Epithelial cell of esophagus (primary cell): ENCODE measurements around the gene PAPOLG.
"Not testable (repeated sequence)": the region's sequence is repeated elsewhere in the genome, so short reads cannot be mapped to it uniquely, and the experiment has no call there.

Experiments
- DNase-seq: peaks from one replicate; pipeline ENCODE4 v3.0.0; 2010; ENCODE audit warnings: low read depth
- H3K4me3 ChIP-seq: 2 replicates; pipeline ENCODE4 v1.5.1; 2011; ENCODE audit warnings: mild to moderate bottlenecking, low read length, control low read depth
- TF ChIP-seq, protein P1 (sequence below): IDR thresholded peaks from 2 replicates; pipeline ENCODE4 v1.5.1; 2011; ENCODE audit warnings: low read depth, mild to moderate bottlenecking, low read length, control low read depth, inconsistent platforms; ENCODE audit not compliant: insufficient read depth; ENCODE audit errors: missing control alignments

The PAPOLG gene

DNA sequence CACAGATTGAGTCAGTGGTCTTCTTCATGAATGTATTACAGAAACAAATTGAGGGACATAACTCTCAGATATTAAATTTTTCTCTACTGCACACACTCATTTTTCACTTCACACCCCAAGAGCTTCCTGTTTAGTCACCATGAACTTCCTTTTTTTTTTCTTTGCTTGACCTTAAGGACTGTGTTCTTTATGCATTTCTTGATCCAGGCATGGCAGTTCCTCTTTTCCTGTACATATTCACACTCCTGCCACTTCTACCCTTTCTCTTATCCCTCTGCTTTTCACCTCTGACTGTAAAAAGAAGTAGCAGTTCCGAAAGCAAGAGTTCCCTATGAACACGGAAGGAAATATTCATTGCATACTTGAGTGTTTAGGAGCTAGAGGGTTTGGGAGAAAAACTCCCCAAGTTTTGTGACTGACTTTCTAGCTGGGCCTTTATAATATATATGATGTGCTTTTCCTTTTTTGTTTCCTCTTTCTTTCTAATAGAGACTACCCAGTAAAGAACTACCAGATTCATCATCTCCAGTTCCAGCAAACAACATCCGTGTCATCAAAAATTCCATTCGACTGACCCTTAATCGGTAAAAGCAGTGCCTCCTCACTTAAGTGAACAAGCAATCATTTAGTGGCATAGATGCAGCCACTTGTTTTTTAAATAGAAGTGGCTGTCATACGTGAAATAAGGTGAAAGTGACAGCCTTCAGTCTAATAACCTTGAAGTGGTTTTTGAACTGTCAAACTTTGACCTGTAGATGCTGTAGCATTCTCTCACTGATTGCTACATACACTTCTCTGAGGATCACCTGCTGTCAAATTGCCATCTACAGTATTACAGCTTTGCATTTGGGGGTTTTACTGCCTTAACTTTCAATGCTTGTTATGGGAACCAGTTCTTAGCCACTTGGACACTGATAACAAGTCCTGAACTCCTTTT, 40.8 kb downstream of the PAPOLG start:
- no peak overlapping the region for H3K4me3 ChIP-seq
- TF ChIP-seq, protein P1, sequence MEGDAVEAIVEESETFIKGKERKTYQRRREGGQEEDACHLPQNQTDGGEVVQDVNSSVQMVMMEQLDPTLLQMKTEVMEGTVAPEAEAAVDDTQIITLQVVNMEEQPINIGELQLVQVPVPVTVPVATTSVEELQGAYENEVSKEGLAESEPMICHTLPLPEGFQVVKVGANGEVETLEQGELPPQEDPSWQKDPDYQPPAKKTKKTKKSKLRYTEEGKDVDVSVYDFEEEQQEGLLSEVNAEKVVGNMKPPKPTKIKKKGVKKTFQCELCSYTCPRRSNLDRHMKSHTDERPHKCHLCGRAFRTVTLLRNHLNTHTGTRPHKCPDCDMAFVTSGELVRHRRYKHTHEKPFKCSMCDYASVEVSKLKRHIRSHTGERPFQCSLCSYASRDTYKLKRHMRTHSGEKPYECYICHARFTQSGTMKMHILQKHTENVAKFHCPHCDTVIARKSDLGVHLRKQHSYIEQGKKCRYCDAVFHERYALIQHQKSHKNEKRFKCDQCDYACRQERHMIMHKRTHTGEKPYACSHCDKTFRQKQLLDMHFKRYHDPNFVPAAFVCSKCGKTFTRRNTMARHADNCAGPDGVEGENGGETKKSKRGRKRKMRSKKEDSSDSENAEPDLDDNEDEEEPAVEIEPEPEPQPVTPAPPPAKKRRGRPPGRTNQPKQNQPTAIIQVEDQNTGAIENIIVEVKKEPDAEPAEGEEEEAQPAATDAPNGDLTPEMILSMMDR: no peak
- DNase-seq: no peak

DNA sequence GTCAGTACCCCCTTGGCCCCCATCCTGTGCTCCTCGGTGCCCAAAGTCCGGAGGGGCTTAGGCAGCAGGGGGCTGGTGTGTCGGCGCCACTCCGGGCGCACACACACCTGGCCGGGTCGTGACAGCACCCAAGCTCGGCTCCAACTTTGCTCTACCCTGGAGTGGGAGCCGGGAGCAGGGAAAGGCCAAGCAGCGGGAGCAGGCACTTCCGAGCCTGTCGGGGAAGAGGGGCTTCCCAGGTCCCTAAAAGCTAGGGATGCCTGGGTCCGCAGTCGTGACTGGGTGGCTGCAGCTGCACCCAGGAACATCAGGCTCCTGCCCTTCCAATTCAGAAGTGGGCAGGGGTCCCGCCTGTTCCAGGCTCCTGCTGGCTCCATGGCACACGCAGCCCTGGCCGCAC, 48.4 kb downstream of the PAPOLG start:
- TF ChIP-seq, protein P1: no peak
- no peak for DNase-seq
- H3K4me3 ChIP-seq: no peak overlapping the region

DNA sequence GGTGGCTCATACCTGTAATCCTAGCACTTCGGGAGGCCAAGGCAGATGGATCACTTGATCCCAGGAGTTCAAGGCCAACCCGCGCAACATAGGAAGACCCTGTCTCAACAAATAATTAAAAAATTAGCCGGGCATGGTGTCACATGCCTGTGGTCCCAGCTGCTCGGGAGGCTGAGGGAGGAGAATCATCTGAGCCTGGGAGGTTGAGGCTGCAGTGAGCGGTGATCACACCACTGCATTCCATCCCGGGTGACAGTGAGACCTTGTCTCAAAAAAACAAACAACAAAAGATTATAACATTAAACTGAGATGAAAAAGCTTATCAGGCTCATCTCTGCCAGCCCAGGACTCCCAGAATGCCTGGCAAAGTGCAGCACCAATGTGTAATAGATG, 50.5 kb downstream of the PAPOLG start:
- no peak for DNase-seq
- TF ChIP-seq, protein P1: no peak
- no peak overlapping the region for H3K4me3 ChIP-seq

DNA sequence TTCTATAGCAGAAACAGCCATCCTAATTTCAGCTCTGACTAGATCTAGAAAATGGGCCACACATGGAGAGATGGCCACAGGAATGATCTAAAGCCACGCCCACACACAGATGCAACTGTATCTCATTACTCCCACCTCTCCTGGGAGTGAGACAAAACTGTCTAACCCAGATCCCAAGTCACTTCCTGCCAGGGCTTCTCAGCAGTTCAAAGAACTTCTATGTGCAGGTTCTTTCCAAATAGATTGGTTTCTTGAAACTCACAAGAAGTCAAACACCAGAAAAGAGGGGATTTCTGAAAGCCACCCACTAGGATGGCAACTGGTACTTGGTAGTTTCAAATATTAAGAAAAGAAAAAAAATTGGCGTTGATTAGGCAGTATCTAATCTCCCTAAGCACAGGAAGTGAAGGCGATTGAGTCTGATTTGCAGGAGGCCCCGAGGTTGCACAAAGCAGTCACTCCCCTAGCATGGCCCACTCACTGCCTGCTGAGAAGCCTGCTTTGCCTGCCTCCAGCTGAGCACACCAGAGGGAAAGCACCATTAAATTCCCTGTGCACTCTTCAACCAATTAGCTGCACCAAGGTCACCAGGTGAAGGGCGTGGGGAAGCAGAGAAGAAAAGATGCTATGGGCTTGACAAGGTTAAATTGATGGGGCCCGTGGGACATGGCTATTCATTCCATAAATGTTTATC, 51.1 kb downstream of the PAPOLG start:
- peak; percentile 16 for DNase-seq
- no peak overlapping the region for H3K4me3 ChIP-seq
- TF ChIP-seq, protein P1: no peak

DNA sequence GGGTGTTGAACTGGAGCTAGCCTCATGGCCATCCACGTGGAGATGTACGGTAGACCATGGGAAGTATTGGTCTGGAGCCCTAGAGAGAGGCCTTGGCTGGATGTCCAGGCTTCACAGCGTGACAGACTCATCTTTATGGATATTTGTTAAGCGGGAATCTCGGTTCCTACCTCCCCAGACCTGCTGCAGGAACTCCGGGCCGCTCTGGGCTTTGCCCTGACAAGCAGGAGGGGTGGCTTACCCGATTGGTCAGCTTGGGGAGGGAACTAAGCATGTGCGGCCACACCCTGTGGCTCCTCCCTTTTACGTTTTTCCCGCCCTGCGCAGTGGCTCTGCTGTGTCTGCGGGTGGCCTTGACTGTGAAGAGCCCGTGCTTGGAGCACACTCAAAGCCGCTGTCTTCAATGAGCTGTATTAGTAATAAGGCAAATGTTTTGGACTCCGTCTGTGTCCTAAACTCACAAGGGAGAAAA, 52.3 kb downstream of the PAPOLG start:
- TF ChIP-seq, protein P1: no peak
- no peak overlapping the region for H3K4me3 ChIP-seq
- no peak for DNase-seq

DNA sequence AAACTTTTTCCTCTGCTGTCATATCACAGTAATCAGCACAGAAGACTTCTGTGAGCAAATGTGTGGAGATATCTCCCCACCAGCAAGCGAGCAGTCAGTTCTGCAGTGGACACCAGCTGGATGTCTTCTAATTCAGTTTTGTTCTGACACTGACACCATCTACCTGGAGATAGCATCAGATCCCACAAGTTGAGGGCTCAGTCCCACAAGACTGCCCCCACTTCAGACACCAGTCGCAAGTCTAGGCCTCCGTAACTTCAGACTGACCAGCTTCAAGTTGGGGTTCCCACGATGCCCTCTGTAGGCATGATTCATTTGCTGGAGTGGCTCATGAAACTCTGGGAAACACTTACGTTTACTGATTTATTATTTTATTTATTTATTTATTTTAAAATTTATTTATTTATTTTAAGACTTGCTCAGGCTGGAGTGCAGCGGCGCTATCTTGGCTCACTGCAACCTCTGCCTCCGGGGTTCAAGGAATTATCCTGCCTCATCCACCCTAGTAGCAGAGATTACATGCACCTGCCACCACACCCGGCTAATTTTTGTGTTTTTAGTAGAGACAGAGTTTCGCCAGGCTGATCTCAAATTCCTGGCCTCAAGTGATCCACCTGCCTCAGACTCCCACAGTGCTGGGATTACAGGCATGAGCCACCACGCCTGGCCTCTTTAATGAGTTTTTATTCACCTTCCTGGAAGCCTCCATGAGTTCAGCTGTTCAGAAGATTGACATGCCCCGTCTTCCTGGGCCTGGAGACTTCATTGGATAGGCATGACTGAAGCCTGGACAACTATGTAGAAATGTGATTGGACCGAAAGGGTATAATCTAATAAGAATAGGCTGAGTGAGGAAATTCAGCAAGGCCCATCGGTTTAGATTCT, 55.7 kb downstream of the PAPOLG start:
- TF ChIP-seq, protein P1: no peak
- no peak overlapping the region for H3K4me3 ChIP-seq
- no peak for DNase-seq

DNA sequence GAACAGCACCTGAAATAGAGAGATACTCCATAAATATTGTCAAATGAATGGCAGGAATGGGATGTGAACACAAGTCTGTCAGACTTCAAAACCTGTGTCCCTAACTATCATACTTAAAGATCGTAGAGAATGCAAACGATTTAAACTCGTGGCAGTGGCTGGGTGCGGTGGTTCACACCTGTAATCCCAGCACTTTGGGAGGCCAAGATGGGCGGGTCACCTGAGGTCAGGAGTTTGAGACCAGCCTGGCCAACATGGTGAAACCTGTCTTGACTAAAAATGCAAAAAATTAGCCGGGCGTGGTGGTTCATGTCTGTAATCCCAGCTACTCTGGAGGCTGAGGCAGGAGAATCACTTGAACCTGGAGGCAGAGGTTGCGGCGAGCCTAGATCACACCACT, 61.1 kb downstream of the PAPOLG start:
- not testable (repeated sequence) for H3K4me3 ChIP-seq, DNase-seq
